ENCODE measurements around the gene CACNA1G. TPM values are rescaled to one million over a fixed set of nuclear protein-coding genes. Genes with fewer than 3 reads are reported as not detected.

Gene CACNA1G
- total RNA-seq, 1 donor from 2014 or later, result 29.0 TPM

DNA sequence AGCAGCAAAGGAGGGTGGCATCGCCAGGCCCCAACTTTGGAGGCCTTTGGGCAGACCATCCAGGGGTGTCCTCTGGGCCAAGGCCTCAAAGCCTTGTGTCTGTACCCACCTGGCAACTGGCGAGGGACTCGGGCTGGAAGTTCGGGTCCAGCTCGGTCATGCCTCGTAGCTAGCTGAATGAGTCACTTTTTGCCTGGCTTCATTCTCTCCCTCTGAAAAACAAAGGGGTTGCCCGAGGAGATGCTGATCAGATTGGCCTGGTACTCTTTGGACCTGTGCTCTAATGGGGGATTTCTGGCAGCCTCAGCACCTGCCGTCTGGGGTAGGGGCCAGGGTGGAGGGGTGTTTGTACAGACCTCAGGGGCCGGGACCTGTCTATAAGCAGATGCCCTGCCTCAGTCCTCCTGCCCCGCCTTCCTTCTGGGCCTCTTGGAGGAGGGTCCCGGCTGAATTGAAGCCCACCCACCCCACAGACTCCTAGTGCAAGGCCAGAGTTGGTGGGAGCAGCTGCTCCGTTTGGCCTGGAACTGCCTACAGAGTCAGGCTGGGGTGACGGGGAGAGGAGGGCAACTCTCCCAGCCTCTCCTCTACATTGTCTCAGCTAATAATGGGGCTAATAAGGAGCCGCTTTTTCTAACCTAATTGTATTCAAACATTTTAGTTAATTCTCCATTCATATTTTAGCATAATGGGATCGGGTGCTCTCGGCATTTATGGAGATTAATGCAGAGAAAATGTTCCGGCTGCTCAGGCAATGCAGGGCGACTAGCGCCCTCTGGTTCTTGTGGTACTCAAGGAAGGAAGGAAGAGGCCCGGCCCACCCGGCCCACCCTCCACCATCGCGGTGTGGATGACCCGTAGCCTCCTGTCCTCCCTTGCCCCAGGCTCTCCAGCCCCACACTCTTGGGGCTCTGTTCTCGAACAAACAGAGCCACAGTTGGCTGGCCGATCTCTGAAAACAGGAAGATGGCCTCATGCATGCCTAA is 52.8 kb downstream of the CACNA1G start:
- Mint-ChIP-seq H3K27me3 (ENCODE audit: low read depth) (peaks cover 1% of the 10 kb centered on the region), H3K36me3 (no peaks in the 10 kb centered on the region), H3K9me3 (no peaks in the 10 kb centered on the region), H3K4me1 (peaks cover 29% of the 10 kb centered on the region), H3K27ac (no peak overlapping the region), H3K4me3 (no peak overlapping the region)
- TF ChIP-seq, protein P1, sequence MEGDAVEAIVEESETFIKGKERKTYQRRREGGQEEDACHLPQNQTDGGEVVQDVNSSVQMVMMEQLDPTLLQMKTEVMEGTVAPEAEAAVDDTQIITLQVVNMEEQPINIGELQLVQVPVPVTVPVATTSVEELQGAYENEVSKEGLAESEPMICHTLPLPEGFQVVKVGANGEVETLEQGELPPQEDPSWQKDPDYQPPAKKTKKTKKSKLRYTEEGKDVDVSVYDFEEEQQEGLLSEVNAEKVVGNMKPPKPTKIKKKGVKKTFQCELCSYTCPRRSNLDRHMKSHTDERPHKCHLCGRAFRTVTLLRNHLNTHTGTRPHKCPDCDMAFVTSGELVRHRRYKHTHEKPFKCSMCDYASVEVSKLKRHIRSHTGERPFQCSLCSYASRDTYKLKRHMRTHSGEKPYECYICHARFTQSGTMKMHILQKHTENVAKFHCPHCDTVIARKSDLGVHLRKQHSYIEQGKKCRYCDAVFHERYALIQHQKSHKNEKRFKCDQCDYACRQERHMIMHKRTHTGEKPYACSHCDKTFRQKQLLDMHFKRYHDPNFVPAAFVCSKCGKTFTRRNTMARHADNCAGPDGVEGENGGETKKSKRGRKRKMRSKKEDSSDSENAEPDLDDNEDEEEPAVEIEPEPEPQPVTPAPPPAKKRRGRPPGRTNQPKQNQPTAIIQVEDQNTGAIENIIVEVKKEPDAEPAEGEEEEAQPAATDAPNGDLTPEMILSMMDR (IDR thresholded peaks at IDR 0.05; ENCODE audit: unreplicated experiment), result no peak
- no peak for DNase-seq (ENCODE audit: low spot score in 2 of 2, unreplicated experiment in 2 of 2)

DNA sequence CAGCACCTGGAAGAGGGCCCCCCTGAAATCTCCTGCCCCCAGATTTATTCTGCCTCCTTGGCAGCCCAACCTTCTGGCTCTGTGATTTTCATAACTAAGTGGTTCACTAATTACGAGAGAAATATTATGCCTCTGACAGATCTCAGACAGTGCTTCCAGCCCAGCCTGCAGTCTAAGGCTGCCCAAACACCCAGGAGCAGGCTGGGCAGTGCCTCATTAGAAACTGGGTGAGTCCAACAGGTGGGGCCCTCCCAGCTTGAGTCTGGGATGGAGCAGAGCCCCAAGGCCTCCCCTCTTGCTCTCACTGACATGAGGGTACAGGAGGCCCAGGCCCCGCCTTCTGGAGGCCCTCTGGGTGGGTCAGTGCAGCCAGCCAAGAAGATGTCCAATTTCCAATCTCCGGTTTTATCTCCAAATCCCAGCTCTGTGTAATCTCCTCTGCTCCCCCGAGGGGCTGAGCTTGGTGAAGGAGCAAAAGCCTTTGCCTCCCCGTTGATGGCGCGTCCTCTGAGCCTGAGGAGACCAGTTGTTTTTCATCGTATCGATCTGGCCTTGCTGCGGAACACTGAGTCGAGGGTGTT is 54.0 kb downstream of the CACNA1G start:
- Mint-ChIP-seq H3K27ac (peak overlapping the region; percentile 77), H3K9me3 (no peaks in the 10 kb centered on the region)
- no peak for DNase-seq (ENCODE audit: low spot score in 2 of 2, unreplicated experiment in 2 of 2)

DNA sequence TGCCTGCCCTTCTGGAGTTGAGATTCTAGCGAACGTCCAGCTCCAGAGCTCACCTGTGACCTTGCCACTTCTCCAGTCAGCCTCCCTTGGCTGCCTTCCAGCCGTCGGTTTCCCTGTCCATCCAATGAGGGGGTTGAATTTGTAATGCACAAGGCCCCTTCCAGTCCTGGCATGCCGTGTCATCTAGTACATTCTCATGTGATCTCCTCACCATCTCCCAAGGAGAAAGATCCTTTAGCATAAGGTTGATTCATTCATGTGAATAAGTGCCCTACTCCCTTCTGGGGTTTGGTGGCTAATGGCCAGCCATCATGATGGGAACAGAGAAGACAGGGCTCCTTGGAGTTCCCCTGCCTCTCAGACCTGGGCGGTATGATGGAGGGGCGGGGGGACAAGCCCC is 55.3 kb downstream of the CACNA1G start:
- DNase-seq (ENCODE audit: low spot score in 2 of 2, unreplicated experiment in 2 of 2), result no peak
- no peaks in the 10 kb centered on the region for H3K27me3 Mint-ChIP-seq (ENCODE audit: low read depth)
- H3K27ac Mint-ChIP-seq, result no peak overlapping the region
- TF ChIP-seq, protein P1 (IDR thresholded peaks at IDR 0.05; ENCODE audit: unreplicated experiment), result no peak
- H3K4me3 Mint-ChIP-seq, result no peak overlapping the region
- no peaks in the 10 kb centered on the region for H3K36me3 Mint-ChIP-seq
- no peaks in the 10 kb centered on the region for H3K9me3 Mint-ChIP-seq
- H3K4me1 Mint-ChIP-seq, result peaks cover 33% of the 10 kb centered on the region

More for the DNA sequence above, 54.0 kb downstream of the CACNA1G start:
- Mint-ChIP-seq H3K27me3 (ENCODE audit: low read depth) (peaks cover 1% of the 10 kb centered on the region), H3K4me3 (no peak overlapping the region), H3K36me3 (no peaks in the 10 kb centered on the region), H3K4me1 (peaks cover 27% of the 10 kb centered on the region)
- TF ChIP-seq, protein P1 (IDR thresholded peaks at IDR 0.05; ENCODE audit: unreplicated experiment), result no peak

DNA sequence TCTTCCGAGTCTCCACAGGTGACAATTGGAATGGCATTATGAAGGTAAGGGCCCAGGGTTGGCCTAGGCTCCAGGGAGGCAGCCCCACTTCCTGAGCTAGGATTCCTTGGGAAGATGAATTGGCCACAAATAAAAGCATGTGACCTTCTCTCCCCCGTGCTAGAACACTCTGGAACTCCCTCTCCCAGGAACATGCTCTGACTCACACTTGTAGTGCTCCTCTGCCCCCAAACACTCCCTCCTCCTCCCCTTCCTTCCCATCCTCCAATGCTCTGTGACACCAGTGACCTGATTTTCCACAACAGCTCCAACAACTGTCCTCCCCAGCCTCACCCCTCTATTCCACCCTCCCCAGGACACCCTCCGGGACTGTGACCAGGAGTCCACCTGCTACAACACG is 57.8 kb downstream of the CACNA1G start:
- TF ChIP-seq, protein P1 (IDR thresholded peaks at IDR 0.05; ENCODE audit: unreplicated experiment), result no peak
- Mint-ChIP-seq H3K27ac (peak overlapping the region; percentile 8), H3K36me3 (no peaks in the 10 kb centered on the region), H3K27me3 (ENCODE audit: low read depth) (no peaks in the 10 kb centered on the region), H3K9me3 (no peaks in the 10 kb centered on the region), H3K4me3 (no peak overlapping the region), H3K4me1 (peaks cover 39% of the 10 kb centered on the region)
- no peak for DNase-seq (ENCODE audit: low spot score in 2 of 2, unreplicated experiment in 2 of 2)

DNA sequence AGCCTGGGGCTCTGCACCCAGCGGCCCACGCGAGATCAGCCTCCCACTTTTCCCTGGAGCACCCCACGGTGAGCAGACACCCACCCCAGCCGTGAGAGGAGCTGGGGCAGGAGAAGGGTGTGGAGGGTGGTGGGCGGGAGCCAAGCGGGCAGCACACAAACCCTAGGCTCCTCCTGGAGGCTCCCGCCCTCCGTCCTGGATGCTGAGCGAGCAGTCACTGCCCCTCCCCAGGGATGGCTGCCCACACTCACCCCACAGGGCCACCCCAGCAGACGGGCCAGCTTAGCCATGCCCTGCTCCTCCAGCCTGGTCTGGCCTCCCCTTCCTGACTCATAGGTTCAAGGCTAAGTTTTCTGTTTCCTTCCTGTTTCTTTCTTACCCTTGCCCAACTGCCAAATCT is 58.4 kb downstream of the CACNA1G start:
- H3K27me3 Mint-ChIP-seq (ENCODE audit: low read depth), result no peaks in the 10 kb centered on the region
- TF ChIP-seq, protein P1 (IDR thresholded peaks at IDR 0.05; ENCODE audit: unreplicated experiment), result no peak
- no peaks in the 10 kb centered on the region for H3K9me3 Mint-ChIP-seq
- H3K27ac Mint-ChIP-seq, result peak overlapping the region; percentile 44
- no peak overlapping the region for H3K4me3 Mint-ChIP-seq
- peaks cover 39% of the 10 kb centered on the region for H3K4me1 Mint-ChIP-seq
- H3K36me3 Mint-ChIP-seq, result no peaks in the 10 kb centered on the region
- DNase-seq (ENCODE audit: low spot score in 2 of 2, unreplicated experiment in 2 of 2), result no peak

Data from mesothelial cell of epicardium (in vitro differentiated cells).